ENCODE data around the gene BMP8A. TPM values are rescaled to one million over a fixed set of nuclear protein-coding genes. Genes with fewer than 3 reads are reported as not detected.
"Not testable (repeated sequence)": the region's sequence is repeated elsewhere in the genome, so short reads cannot be mapped to it uniquely, and the experiment has no call there.

BMP8A gene
- polyA plus RNA-seq, 1 donor (not counting 4 experiments of a cell fraction or from before 2014, with no cell fraction given): not detected

GRCh38 chr1:39494671-39495410 is 3.4 kb downstream of the BMP8A start:
- H3K36me3 ChIP-seq (ENCODE audit: control insufficient read depth in 2 of 2, extremely low read depth in 1 of 2, insufficient read depth in 2 of 2, low read length in 2 of 2): no peaks in the 10 kb centered on the region
- no peak overlapping the region for H3K4me3 ChIP-seq (ENCODE audit: control insufficient read depth in 2 of 3, extremely low read depth in 1 of 3, insufficient read depth in 2 of 3, low read depth in 1 of 3, low read length in 3 of 3)
- no peaks in the 10 kb centered on the region for H3K9me3 ChIP-seq (ENCODE audit: control insufficient read depth, low read depth, low read length)
- H2AFZ ChIP-seq (ENCODE audit: control insufficient read depth, low read length): no peak overlapping the region
- no peak overlapping the region for H3K4me2 ChIP-seq (ENCODE audit: control insufficient read depth, extremely low read depth, insufficient read depth, low read depth, low read length)
- no peak overlapping the region for H3K9ac ChIP-seq (ENCODE audit: control insufficient read depth, extremely low read depth, insufficient read depth, low read length)
- FAIRE-seq (no peak), DNase-seq (ENCODE audit: low read depth, low spot score) (no peak)
- no peaks in the 10 kb centered on the region for H3K9me1 ChIP-seq (ENCODE audit: control insufficient read depth, extremely low read depth, insufficient read depth, low read length)
- H3K79me2 ChIP-seq (ENCODE audit: control insufficient read depth, insufficient read depth, low read length): no peaks in the 10 kb centered on the region
- no peak overlapping the region for H3K27ac ChIP-seq (ENCODE audit: control insufficient read depth, insufficient read depth, low read length)
- dilution Hi-C loops (cut with MboI; ENCODE audit: extremely low pct_ligation_motif_present, low sequenced_read_pairs): no loop called here
- no peaks in the 10 kb centered on the region for H3K4me1 ChIP-seq (ENCODE audit: control insufficient read depth, extremely low read depth, insufficient read depth, low read length)
- H4K20me1 ChIP-seq (ENCODE audit: control insufficient read depth, extremely low read depth, insufficient read depth, low read length): no peaks in the 10 kb centered on the region
- peaks cover 18% of the 10 kb centered on the region for H3K27me3 ChIP-seq (ENCODE audit: control insufficient read depth, extremely low read depth, insufficient read depth, low read length)
- TF ChIP-seq CTCF (optimal IDR thresholded peaks at IDR 0.05 in 1 of 3, IDR thresholded peaks at IDR 0.05 in 1 of 3, conservative IDR thresholded peaks at IDR 0.05 in 1 of 3; ENCODE audit: extremely low read depth in 1 of 3, insufficient read depth in 2 of 3, low read length in 3 of 3): no peak
- TF ChIP-seq EZH2 (IDR thresholded peaks at IDR 0.05; ENCODE audit: low read length): no peak

- H3K79me2 ChIP-seq (ENCODE audit: control insufficient read depth, insufficient read depth, low read length); H3K9me3 ChIP-seq (ENCODE audit: control insufficient read depth, low read depth, low read length); H3K4me3 ChIP-seq (ENCODE audit: control insufficient read depth in 2 of 3, extremely low read depth in 1 of 3, insufficient read depth in 2 of 3, low read depth in 1 of 3, low read length in 3 of 3); H3K4me1 ChIP-seq (ENCODE audit: control insufficient read depth, extremely low read depth, insufficient read depth, low read length); H2AFZ ChIP-seq (ENCODE audit: control insufficient read depth, low read length); H3K9ac ChIP-seq (ENCODE audit: control insufficient read depth, extremely low read depth, insufficient read depth, low read length); H3K9me1 ChIP-seq (ENCODE audit: control insufficient read depth, extremely low read depth, insufficient read depth, low read length); H3K36me3 ChIP-seq (ENCODE audit: control insufficient read depth in 2 of 2, extremely low read depth in 1 of 2, insufficient read depth in 2 of 2, low read length in 2 of 2); H4K20me1 ChIP-seq (ENCODE audit: control insufficient read depth, extremely low read depth, insufficient read depth, low read length); H3K4me2 ChIP-seq (ENCODE audit: control insufficient read depth, extremely low read depth, insufficient read depth, low read depth, low read length); FAIRE-seq; dilution Hi-C loops (cut with MboI; ENCODE audit: extremely low pct_ligation_motif_present, low sequenced_read_pairs); DNase-seq (ENCODE audit: low read depth, low spot score); H3K27ac ChIP-seq (ENCODE audit: control insufficient read depth, insufficient read depth, low read length): not testable (repeated sequence)
- peaks cover 18% of the 10 kb centered on the region for H3K27me3 ChIP-seq (ENCODE audit: control insufficient read depth, extremely low read depth, insufficient read depth, low read length)
Measured at GRCh38 chr1:39496520-39496919, 5.1 kb downstream of the BMP8A start.

- FAIRE-seq: no peak
- H3K27ac ChIP-seq (ENCODE audit: control insufficient read depth, insufficient read depth, low read length): no peak overlapping the region
- H3K36me3 ChIP-seq (ENCODE audit: control insufficient read depth in 2 of 2, extremely low read depth in 1 of 2, insufficient read depth in 2 of 2, low read length in 2 of 2): no peaks in the 10 kb centered on the region
Measured at GRCh38 chr1:39497585-39497984, 6.1 kb downstream of the BMP8A start.

More at GRCh38 chr1:39497585-39497984, 6.1 kb downstream of the BMP8A start:
- Histone ChIP-seq H3K79me2 (ENCODE audit: control insufficient read depth, insufficient read depth, low read length) (no peaks in the 10 kb centered on the region), H3K4me2 (ENCODE audit: control insufficient read depth, extremely low read depth, insufficient read depth, low read depth, low read length) (no peak overlapping the region), H3K9ac (ENCODE audit: control insufficient read depth, extremely low read depth, insufficient read depth, low read length) (no peak overlapping the region), H3K9me1 (ENCODE audit: control insufficient read depth, extremely low read depth, insufficient read depth, low read length) (no peaks in the 10 kb centered on the region), H3K9me3 (ENCODE audit: control insufficient read depth, low read depth, low read length) (no peaks in the 10 kb centered on the region), H3K4me3 (ENCODE audit: control insufficient read depth in 2 of 3, extremely low read depth in 1 of 3, insufficient read depth in 2 of 3, low read depth in 1 of 3, low read length in 3 of 3) (no peak overlapping the region), H2AFZ (ENCODE audit: control insufficient read depth, low read length) (no peak overlapping the region), H3K4me1 (ENCODE audit: control insufficient read depth, extremely low read depth, insufficient read depth, low read length) (no peaks in the 10 kb centered on the region), H4K20me1 (ENCODE audit: control insufficient read depth, extremely low read depth, insufficient read depth, low read length) (no peaks in the 10 kb centered on the region), H3K27me3 (ENCODE audit: control insufficient read depth, extremely low read depth, insufficient read depth, low read length) (peaks cover 13% of the 10 kb centered on the region)
- dilution Hi-C loops (cut with MboI; ENCODE audit: extremely low pct_ligation_motif_present, low sequenced_read_pairs): no loop called here
- no peak for DNase-seq (ENCODE audit: low read depth, low spot score)
- no peak for TF ChIP-seq CTCF (optimal IDR thresholded peaks at IDR 0.05 in 1 of 3, IDR thresholded peaks at IDR 0.05 in 1 of 3, conservative IDR thresholded peaks at IDR 0.05 in 1 of 3; ENCODE audit: extremely low read depth in 1 of 3, insufficient read depth in 2 of 3, low read length in 3 of 3)
- TF ChIP-seq EZH2 (IDR thresholded peaks at IDR 0.05; ENCODE audit: low read length): no peak

Data from keratinocyte (primary cell).